Epithelial cell of esophagus (primary cell): Measurements from ENCODE around the gene TSFM.
A peak's percentile ranks its signal among the peaks of the same experiment; 100 is the strongest.

Experiments
- DNase-seq: peaks from one replicate; pipeline ENCODE4 v3.0.0; 2010; ENCODE audit warnings: low read depth
- H3K4me3 ChIP-seq: 2 replicates; pipeline ENCODE4 v1.5.1; 2011; ENCODE audit warnings: mild to moderate bottlenecking, low read length, control low read depth
- TF ChIP-seq, protein P1 (sequence below): IDR thresholded peaks from 2 replicates; pipeline ENCODE4 v1.5.1; 2011; ENCODE audit warnings: low read depth, mild to moderate bottlenecking, low read length, control low read depth, inconsistent platforms; ENCODE audit not compliant: insufficient read depth; ENCODE audit errors: missing control alignments

TSFM gene

DNA sequence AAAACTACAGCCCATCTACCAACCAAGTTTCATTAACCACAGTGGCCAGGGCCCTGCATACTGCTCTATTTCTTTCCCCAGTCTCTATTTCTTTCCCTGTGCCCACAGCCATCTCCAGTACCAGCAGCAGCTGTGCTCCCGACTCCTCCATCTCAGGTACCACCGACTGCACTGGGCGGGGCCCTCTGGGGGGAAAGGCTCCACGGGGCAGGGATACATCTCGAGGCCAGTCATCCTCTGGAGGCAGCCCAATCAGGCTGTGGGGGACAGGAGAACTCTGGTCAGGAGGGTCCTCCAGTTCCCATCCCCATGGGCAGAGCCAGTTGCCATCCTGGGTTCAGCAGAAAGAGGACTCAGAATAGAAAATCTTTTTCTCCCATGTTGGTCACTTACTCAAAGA lies 33.5 kb upstream of the TSFM start:
- TF ChIP-seq, protein P1, sequence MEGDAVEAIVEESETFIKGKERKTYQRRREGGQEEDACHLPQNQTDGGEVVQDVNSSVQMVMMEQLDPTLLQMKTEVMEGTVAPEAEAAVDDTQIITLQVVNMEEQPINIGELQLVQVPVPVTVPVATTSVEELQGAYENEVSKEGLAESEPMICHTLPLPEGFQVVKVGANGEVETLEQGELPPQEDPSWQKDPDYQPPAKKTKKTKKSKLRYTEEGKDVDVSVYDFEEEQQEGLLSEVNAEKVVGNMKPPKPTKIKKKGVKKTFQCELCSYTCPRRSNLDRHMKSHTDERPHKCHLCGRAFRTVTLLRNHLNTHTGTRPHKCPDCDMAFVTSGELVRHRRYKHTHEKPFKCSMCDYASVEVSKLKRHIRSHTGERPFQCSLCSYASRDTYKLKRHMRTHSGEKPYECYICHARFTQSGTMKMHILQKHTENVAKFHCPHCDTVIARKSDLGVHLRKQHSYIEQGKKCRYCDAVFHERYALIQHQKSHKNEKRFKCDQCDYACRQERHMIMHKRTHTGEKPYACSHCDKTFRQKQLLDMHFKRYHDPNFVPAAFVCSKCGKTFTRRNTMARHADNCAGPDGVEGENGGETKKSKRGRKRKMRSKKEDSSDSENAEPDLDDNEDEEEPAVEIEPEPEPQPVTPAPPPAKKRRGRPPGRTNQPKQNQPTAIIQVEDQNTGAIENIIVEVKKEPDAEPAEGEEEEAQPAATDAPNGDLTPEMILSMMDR: no peak
- no peak overlapping the region for H3K4me3 ChIP-seq
- no peak for DNase-seq

GRCh38 chr12:57750561-57751431 lies 31.8 kb upstream of the TSFM start:
- TF ChIP-seq, protein P1: no peak
- peak overlapping the region; percentile 94 for H3K4me3 ChIP-seq

GRCh38 chr12:57751432-57751787 lies 31.2 kb upstream of the TSFM start:
- DNase-seq: no peak
- TF ChIP-seq, protein P1: no peak
- H3K4me3 ChIP-seq: peak overlapping the region; percentile 94

More at GRCh38 chr12:57750561-57751431, 31.8 kb upstream of the TSFM start:
- DNase-seq: no peak

DNA sequence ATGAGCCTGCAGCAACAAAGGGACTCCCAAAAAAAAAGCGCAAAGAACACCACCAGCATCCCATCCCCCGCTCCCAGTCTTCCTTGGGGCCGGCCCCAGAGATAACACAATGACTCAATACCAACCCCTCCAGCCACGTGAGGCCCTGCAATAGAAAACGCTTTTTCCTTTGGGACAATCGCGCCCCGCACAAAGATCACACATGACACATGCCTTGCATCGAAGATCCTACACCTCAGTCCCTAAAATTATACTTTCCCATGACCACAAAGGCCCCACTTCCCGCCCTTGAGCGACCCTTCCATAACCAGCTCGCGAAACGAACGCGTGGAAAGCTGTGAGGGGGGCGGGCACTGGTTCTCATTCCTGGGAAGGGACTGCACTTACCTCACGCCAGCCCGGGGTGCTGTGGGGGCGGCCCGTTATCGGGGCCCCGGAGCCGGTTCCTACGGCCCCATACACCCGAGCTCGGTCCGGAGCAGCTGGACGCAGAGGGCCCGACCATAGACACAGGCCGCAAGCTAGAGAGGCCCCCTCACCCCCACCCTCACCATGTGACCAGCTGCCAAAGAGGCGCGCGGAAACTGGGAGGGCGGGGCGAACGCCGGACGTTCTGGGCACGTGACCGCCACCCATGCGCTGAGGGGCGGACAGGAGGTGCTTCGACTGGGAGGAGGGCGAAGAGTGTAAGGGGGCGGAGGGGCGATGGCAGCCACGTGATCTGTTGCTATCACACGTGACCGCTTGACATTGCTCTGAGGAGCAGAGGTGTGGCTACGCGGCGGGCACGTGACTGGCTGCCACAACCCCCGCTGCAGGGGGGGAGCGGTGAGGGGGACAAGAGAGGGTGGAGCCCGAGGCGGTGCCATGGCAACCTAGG lies 30.6 kb upstream of the TSFM start, which contains the start of gene CDK4:
TSS of gene CDK4 (minus strand) at position 523 of the 880 bp plus-strand sequence. CDS start 593 bp downstream, outside the sequence.
- peak; percentile 100 for DNase-seq
- TF ChIP-seq, protein P1: no peak
- peak within 1 kb of the TSS; percentile 94 for H3K4me3 ChIP-seq

- H3K4me3 ChIP-seq: peak overlapping the region; percentile 94
- no peak for DNase-seq
- TF ChIP-seq, protein P1: no peak
These were observed 30.0 kb upstream of the TSFM start for GRCh38 chr12:57752668-57753000.

DNA sequence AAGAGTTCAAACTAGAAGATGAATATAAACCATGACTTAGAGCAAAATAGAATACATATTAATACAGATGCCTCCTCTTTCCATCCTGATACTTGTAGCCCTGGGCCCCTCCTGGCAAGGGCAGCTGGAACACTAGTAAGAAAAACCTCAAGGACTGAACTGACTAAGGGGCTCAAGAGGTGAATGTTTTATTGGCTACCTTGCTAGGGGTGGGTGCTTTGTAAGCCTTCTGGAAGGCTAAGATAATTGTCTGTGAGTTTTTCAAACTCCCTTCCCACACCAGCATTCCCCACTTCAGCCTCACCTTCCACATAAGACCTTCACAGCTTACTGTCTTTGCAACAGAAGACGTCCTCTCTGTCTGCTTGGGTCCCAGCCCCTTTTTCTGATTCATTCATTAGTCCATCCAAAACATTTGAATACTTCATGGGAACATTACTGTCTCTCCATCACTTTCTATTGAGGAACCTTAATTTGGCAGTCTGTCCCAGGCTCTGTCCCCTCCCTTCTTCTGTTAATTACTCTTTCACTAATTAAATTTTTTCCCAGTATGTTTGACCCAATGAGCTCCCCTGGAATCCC lies 28.7 kb upstream of the TSFM start:
- H3K4me3 ChIP-seq: no peak overlapping the region
- TF ChIP-seq, protein P1: no peak
- DNase-seq: no peak
